HL-60 (cell line): ENCODE measurements around the gene MPHOSPH8.
"Not testable (repeated sequence)": the region's sequence is repeated elsewhere in the genome, so short reads cannot be mapped to it uniquely, and the experiment has no call there.

Experiments
- DNase-seq, 2 experiments: peaks; one replicate each; pipeline ENCODE4 v3.0.0-alpha.2; 2010 to 2020; ENCODE audit warnings: low read depth in 1 of 2, low spot score in 1 of 2
- H3K27ac ChIP-seq: fragments of 250-450 bp; sonication (Bioruptor Pico); replicated peaks from 2 replicates; pipeline ENCODE4 v1.5.1; 2020; ENCODE audit warnings: mild to moderate bottlenecking, moderate library complexity
- H3K27me3 ChIP-seq: fragments of 250-450 bp; sonication (Bioruptor Pico); 2 replicates; pipeline ENCODE4 v1.5.1; 2021; ENCODE audit warnings: mild to moderate bottlenecking, moderate library complexity; ENCODE audit not compliant: insufficient read depth, poor library complexity, severe bottlenecking
- H3K4me3 ChIP-seq: replicated peaks from 2 replicates; pipeline ENCODE4 v1.5.1; 2011; ENCODE audit warnings: mild to moderate bottlenecking, control low read depth, low read length; ENCODE audit not compliant: insufficient read depth
- CTCF ChIP-seq: IDR thresholded peaks from one replicate; pipeline ENCODE4 v1.5.1; 2011; ENCODE audit warnings: low read length, control low read depth, inconsistent platforms; ENCODE audit not compliant: insufficient read depth
- GABPA ChIP-seq: IDR thresholded peaks from 2 replicates; pipeline ENCODE4 v1.6.1; 2012; ENCODE audit warnings: low read depth
- POLR2AphosphoS5 ChIP-seq: IDR thresholded peaks from 2 replicates; pipeline ENCODE4 v1.6.1; 2012; ENCODE audit warnings: low read depth
- REST ChIP-seq: IDR thresholded peaks from 2 replicates; pipeline ENCODE4 v1.6.1; 2012; ENCODE audit warnings: low read depth; ENCODE audit not compliant: insufficient replicate concordance
- SPI1 ChIP-seq: IDR thresholded peaks from 2 replicates; pipeline ENCODE4 v1.6.1; 2012; ENCODE audit warnings: low read depth, mild to moderate bottlenecking, borderline replicate concordance

MPHOSPH8 gene

GRCh38 chr13:19685437-19685836 is 52.0 kb downstream of the MPHOSPH8 start:
- Histone ChIP-seq H3K4me3 (no peak overlapping the region), H3K27ac (no peak overlapping the region), H3K27me3 (no peaks in the 10 kb centered on the region)
- DNase-seq = no peak
- TF ChIP-seq CTCF (no peak), GABPA (no peak), REST (no peak), POLR2AphosphoS5 (no peak), SPI1 (no peak)

GRCh38 chr13:19691447-19691846 is 58.0 kb downstream of the MPHOSPH8 start:
- H3K27ac ChIP-seq, H3K4me3 ChIP-seq, H3K27me3 ChIP-seq, DNase-seq: not testable (repeated sequence)

- TF ChIP-seq SPI1 (no peak), GABPA (no peak), REST (no peak), POLR2AphosphoS5 (no peak), CTCF (no peak)
- no peaks in the 10 kb centered on the region for H3K27me3 ChIP-seq
- DNase-seq = no peak
- no peak overlapping the region for H3K27ac ChIP-seq
- H3K4me3 ChIP-seq = no peak overlapping the region
These were observed 62.0 kb downstream of the MPHOSPH8 start for GRCh38 chr13:19695428-19695827.

GRCh38 chr13:19695829-19696228 is 62.4 kb downstream of the MPHOSPH8 start:
- no peaks in the 10 kb centered on the region for H3K27me3 ChIP-seq
- no peak for DNase-seq
- no peak overlapping the region for H3K4me3 ChIP-seq
- no peak for TF ChIP-seq CTCF
- no peak for TF ChIP-seq POLR2AphosphoS5
- TF ChIP-seq GABPA = no peak
- TF ChIP-seq REST = no peak
- no peak for TF ChIP-seq SPI1
- H3K27ac ChIP-seq = no peak overlapping the region

- H3K4me3 ChIP-seq, H3K27me3 ChIP-seq, DNase-seq: not testable (repeated sequence)
These were observed 67.5 kb downstream of the MPHOSPH8 start for GRCh38 chr13:19700963-19701362.

GRCh38 chr13:19701619-19702018 is 68.2 kb downstream of the MPHOSPH8 start:
- H3K4me3 ChIP-seq, DNase-seq, H3K27me3 ChIP-seq, H3K27ac ChIP-seq: not testable (repeated sequence)

More at GRCh38 chr13:19700963-19701362, 67.5 kb downstream of the MPHOSPH8 start:
- H3K27ac ChIP-seq = not testable (repeated sequence)

GRCh38 chr13:19704256-19704655 is 70.8 kb downstream of the MPHOSPH8 start:
- not testable (repeated sequence) for H3K4me3 ChIP-seq, DNase-seq, H3K27me3 ChIP-seq, H3K27ac ChIP-seq
